ENCODE results near the gene ZNF546.

- TF ChIP-seq CTCF (IDR thresholded peaks at IDR 0.05) = no peak
- TF ChIP-seq POLR2A (IDR thresholded peaks at IDR 0.05) = no peak
These were observed 1.1 kb upstream of the ZNF546 start for GRCh38 chr19:39995794-39996193.

Data from vagina (tissue), 2 donors.